Upper lobe of right lung (tissue), 1 donor: Measurements from ENCODE around the gene IPO11. TPM values are rescaled to one million over a fixed set of nuclear protein-coding genes. Genes with fewer than 3 reads are reported as not detected.

Source experiments
- ATAC-seq: fragments of 200-7000 bp; cut with Tn5 transposase; one replicate; pipeline ENCODE4 v1.9.1; 2020; ENCODE audit warnings: mild to moderate bottlenecking, moderate library complexity
- DNase-seq: peaks from one replicate; pipeline ENCODE4 v3.0.0-alpha.2; 2020
- H3K27ac ChIP-seq: fragments of 200-600 bp; one replicate; pipeline ENCODE4 v1.8.0; 2022
- H3K27me3 ChIP-seq: fragments of 200-600 bp; one replicate; pipeline ENCODE4 v1.8.0; 2022; ENCODE audit warnings: mild to moderate bottlenecking
- H3K36me3 ChIP-seq: fragments of 200-600 bp; one replicate; pipeline ENCODE4 v1.8.0; 2022
- H3K4me1 ChIP-seq: fragments of 200-600 bp; one replicate; pipeline ENCODE4 v1.8.0; 2022
- H3K4me3 ChIP-seq: fragments of 200-600 bp; one replicate; pipeline ENCODE4 v1.8.0; 2022; ENCODE audit warnings: mild to moderate bottlenecking
- H3K9me3 ChIP-seq: fragments of 200-600 bp; one replicate; pipeline ENCODE4 v1.8.0; 2022
- CTCF ChIP-seq: fragments of 200-600 bp; IDR thresholded peaks from one replicate; pipeline ENCODE4 v1.8.0; 2022; ENCODE audit warnings: antibody characterized with exemption
- intact Hi-C: fragments of 100-400 bp; cut with DNase I; formaldehyde crosslinking; loops from one replicate; pipeline ENCODE4 v1.11.0; 2022
- total RNA-seq: library from RNA; stranded (reverse); fragmentation: NEBNext Ultra II Directional; extraction: Animal tissue kit (Norgen Biotek cat#: 25700); gene quantifications from one replicate; pipeline ENCODE4 v1.2.1, GENCODE V29; 2021
- donor health status: DM: no; HTN: yes; CAD: no; lungs with severe emphysema.

IPO11 gene
- total RNA-seq, 1 donor from 2014 or later = 31.2 TPM

- DNase-seq (no peak), ATAC-seq (peak; percentile 60)
- Histone ChIP-seq H3K27ac (no peak overlapping the region), H3K36me3 (peaks cover 10% of the 10 kb centered on the region), H3K4me1 (no peaks in the 10 kb centered on the region), H3K4me3 (no peak overlapping the region), H3K27me3 (no peaks in the 10 kb centered on the region), H3K9me3 (no peaks in the 10 kb centered on the region)
- TF ChIP-seq CTCF = no peak
- intact Hi-C loops = no loop called here
Measured at GRCh38 chr5:62521319-62521718, 108.8 kb downstream of the IPO11 start.

GRCh38 chr5:62522811-62523210 is 110.2 kb downstream of the IPO11 start:
- Histone ChIP-seq H3K27me3 (no peaks in the 10 kb centered on the region), H3K4me3 (no peak overlapping the region), H3K36me3 (peaks cover 3% of the 10 kb centered on the region), H3K9me3 (no peaks in the 10 kb centered on the region), H3K27ac (no peak overlapping the region), H3K4me1 (no peaks in the 10 kb centered on the region)
- DNase-seq (no peak), ATAC-seq (no peak)
- intact Hi-C loops = no loop called here
- TF ChIP-seq CTCF = no peak

GRCh38 chr5:62533597-62533996 is 121.0 kb downstream of the IPO11 start:
- Histone ChIP-seq H3K27me3 (no peaks in the 10 kb centered on the region), H3K27ac (no peak overlapping the region), H3K4me3 (no peak overlapping the region), H3K36me3 (peaks cover 11% of the 10 kb centered on the region), H3K4me1 (no peaks in the 10 kb centered on the region), H3K9me3 (no peaks in the 10 kb centered on the region)
- intact Hi-C loops = no loop called here
- DNase-seq = no peak
- no peak for ATAC-seq
- TF ChIP-seq CTCF = no peak

- no peak overlapping the region for H3K4me3 ChIP-seq
- H3K9me3 ChIP-seq = no peaks in the 10 kb centered on the region
- no peaks in the 10 kb centered on the region for H3K4me1 ChIP-seq
- intact Hi-C loops = no loop called here
- no peak for TF ChIP-seq CTCF
- DNase-seq (no peak), ATAC-seq (no peak)
- H3K27ac ChIP-seq = no peak overlapping the region
- peaks cover 11% of the 10 kb centered on the region for H3K36me3 ChIP-seq
- H3K27me3 ChIP-seq = no peaks in the 10 kb centered on the region
Measured at GRCh38 chr5:62534461-62535236, 122.1 kb downstream of the IPO11 start.

- DNase-seq = no peak
- Histone ChIP-seq H3K9me3 (no peaks in the 10 kb centered on the region), H3K27me3 (no peaks in the 10 kb centered on the region), H3K27ac (no peak overlapping the region), H3K36me3 (peaks cover 8% of the 10 kb centered on the region), H3K4me3 (no peak overlapping the region), H3K4me1 (no peaks in the 10 kb centered on the region)
- no peak for TF ChIP-seq CTCF
- intact Hi-C loops = no loop called here
- no peak for ATAC-seq
Measured at GRCh38 chr5:62536232-62536631, 123.7 kb downstream of the IPO11 start.
